ENCODE results near the gene PPP1R26. TPM values are rescaled to one million over a fixed set of nuclear protein-coding genes. Genes with fewer than 3 reads are reported as not detected.

Gene PPP1R26
- polyA plus RNA-seq, 4 donors: 26.4 to 31.7 (median 29.9) TPM

DNA sequence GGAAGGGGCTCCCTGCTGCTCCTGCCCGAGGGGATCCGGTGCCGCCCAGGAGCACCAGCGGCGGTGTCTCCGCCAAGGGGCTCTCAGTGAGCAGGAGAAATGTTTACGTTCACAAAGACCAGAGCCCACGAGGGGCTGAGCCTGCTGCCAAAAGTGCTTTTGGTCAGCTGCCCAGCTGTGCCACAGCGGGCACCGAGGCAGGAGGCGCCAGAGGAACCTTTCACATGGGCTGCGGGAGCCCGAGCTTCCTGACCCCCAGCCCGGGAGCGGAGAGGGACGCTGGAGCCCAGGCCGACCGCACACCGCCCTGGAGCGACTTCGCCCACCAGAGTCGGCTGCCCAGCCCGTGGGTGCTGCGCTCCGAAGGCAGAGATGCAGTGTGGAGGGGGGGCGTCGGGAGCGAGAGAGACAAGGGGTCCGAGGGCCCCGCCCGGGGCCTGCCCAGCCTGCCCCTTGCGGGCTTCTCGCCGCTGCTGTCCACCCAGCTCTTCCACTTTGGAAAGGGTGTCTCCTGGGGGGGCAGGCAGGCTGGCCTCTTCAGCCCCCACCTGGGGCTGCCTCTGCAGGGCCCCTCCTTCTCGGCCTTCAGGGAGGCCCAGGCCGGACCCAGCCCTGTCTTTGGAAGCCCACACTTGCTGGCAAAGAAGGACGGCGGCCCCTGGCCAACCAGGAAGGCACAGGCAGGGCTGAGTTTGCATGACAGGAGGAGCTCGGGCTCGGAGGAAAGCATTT, 7.9 kb downstream of the PPP1R26 start:
- DNase-seq (ENCODE audit: low read depth in 4 of 4, low spot score in 3 of 4): no peak

- DNase-seq (ENCODE audit: low read depth in 4 of 4, low spot score in 3 of 4): no peak
These were observed 8.4 kb downstream of the PPP1R26 start for GRCh38 chr9:135488013-135488330.

GRCh38 chr9:135488527-135488926, 8.9 kb downstream of the PPP1R26 start:
- DNase-seq (ENCODE audit: low read depth in 4 of 4, low spot score in 3 of 4): no peak

DNA sequence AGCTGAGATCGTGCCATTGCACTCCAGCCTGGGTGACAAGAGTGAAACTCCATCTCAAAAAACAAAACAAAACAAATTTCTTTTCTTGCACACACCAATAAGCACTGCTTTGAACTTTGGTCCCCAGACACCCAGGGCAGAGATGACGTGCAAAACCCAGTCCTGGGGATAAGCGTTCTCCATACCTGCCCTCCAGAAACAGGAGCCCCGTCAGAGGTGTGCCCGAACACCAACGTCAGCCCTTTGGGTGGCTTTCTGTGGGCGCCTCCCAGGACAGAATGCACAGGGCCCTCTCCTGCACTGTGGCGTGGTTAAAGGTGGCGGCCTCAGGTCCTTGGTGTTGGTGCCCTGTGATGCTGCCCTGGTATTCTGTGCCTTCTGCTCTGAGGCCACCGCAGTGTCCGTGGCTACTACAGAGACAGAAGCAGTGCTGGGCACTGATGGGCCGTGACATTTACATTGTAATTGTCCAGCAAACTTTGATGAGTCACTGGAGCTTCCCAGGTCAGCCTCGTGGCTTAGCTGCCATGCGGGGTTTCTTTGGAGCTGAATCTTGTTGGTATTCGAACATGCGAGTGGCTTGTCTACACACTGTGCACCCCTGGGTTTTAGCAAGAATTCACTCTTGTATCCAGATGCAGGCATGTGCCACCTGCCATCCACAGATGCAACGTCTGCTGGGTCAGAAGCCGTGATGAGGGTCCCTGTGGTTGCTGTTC, 9.8 kb downstream of the PPP1R26 start:
- DNase-seq (ENCODE audit: low read depth in 4 of 4, low spot score in 3 of 4): no peak

DNA sequence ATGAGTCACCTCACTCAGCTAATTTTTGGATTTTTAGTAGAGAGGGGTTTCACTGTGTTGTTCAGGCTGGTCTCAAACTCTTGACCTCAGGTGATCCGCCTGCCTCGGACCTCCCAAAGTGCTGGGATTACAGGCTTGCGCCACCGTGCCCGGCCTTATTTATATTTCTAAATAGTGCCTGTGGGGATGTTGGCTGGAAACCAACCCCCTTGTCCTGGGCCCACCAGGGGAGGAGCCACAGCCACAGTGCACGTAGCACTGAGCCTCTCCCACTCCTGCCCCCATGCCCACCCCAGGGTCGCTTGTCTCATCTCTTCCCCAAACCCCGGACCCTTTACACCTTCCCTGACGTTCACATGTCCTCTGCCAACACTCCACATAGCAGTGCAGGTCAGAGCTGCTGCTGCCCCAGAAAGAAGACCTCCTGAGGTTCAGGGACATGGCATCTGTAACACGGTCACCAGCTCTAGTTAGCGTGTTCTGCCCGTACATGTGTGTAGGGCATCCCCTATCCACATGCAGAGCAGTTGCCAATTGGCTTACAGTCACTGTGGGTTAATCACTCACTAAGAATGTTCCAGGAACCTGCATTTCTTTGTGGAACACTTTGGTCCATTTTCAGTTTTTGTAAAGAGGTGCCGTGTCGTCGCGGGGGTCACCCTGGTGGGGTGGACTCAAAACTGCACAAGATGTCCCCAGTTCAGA, 10.7 kb downstream of the PPP1R26 start:
- no peak for DNase-seq (ENCODE audit: low read depth in 4 of 4, low spot score in 3 of 4)

DNA sequence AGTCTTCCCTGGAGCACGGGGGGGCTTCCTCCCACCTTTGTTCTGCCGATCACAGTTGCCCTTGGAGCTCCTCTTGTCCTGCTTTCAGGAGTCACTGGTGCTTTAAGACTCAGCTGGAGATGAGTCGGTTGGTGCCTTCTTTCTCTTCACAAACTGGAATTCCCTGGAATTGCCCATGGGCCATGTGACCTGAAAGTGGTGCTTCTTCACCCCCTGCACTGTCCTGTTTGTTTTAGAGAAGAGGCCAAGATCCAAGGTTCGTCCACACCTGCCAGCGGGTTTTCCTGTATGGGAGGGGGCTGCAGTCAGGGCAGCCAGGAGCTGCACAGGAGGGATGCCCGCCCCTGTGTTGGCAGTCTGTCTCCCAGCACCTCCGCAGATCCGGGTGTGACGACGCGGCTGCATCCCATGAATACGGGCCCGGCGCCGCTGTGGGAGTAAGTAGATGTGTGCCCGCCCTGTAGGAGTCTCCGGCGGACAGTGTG, 11.4 kb downstream of the PPP1R26 start:
- no peak for DNase-seq (ENCODE audit: low read depth in 4 of 4, low spot score in 3 of 4)

DNA sequence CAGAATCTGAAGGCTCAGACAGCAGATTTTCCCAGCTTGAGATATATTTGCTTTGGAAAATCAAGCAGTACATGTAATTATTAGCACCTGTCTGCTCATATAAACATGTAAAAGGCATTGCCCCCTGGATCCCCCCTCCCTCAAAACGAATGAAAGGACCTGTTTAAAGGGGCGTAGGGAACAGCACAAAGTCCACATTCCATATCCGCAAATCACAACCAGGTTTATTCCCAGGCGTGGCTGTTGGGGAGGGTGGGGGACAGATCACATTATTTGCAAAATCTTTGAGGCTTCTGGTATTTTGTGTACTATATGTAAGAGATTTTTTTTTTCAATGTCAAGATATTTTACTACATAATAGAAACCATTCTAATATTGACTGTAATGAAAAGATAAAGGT, 12.2 kb downstream of the PPP1R26 start:
- no peak for DNase-seq (ENCODE audit: low read depth in 4 of 4, low spot score in 3 of 4)

- no peak for DNase-seq (ENCODE audit: low read depth in 4 of 4, low spot score in 3 of 4)
These were observed 13.5 kb downstream of the PPP1R26 start for GRCh38 chr9:135492886-135493669.

DNA sequence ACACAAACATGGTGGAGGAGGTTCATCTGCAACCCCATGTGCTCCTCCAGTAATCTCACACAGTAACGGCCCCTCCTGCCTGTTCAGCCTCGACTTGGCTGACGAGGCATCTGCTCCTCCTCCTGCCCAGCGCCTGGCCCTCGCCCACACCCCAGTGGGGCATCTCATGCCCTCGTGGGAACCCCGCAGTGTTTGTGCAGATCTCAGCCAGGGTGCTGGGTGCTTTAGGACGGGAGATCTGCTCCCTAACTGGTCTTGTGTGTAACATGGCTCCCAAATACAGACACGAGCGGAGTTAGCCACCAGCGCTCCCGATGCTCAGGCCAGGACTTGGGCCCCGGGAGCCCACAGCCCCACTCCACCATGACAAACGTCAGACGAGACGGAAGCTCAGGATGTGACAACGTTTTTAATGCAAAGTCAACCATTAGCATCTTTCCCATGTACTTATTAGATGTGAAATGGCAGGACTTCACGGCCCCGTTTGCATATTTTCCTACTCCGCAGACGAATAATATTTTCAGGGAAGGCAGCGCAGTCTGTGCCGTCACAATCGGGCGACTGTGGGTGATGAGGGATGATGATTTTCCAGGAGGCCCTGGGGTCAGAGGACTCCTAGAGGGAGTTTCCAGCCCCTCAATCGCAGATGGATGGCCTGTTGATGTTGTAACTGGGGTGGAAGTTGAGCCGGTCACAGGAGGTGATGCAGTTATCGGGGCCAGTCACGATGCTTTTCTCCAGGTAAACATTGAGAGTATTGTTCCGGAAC, 15.4 kb downstream of the PPP1R26 start:
- DNase-seq (ENCODE audit: low read depth in 4 of 4, low spot score in 3 of 4): no peak

- no peak for DNase-seq (ENCODE audit: low read depth in 4 of 4, low spot score in 3 of 4)
These were observed 19.0 kb downstream of the PPP1R26 start for GRCh38 chr9:135498381-135499126.

DNA sequence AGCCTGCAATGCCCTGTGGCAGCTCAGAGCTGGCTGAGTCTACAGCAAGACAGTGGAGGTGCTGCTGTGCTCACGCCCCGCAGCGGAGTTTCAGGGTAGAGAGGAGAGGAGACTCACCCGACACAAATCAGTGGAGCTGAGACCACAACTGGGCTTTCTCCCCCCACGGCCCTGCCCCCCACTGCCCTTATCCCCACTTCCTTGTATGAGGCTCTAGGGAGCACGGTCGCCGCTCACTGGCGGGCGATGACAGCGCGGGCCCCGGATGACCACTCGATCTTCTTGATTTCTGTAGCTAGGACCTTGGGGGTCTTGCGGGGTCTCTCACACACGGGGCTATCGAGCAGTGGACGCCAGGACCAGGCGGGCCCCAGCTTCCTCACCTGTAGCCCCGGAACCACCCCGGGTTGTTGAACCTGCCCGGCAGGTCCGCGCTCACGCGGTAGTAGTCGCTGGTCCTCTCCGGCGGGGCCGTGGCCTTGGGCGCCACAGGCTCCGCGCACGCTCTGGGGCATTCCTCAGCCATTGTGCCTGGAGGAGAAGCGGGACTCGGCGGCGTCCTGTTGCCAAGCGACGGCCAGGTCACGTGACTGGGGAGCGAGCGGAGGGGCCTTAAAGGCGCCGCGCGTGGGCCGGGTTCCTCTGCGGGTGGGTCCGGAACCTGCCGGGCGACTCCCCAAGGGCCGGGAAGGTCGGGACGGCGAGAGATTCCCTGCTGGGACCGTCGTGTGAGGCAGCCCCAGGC, 19.9 kb downstream of the PPP1R26 start:
- peak in 3 of 4 donors; percentile 80 to 83 (median 82) for DNase-seq (ENCODE audit: low read depth in 4 of 4, low spot score in 3 of 4)

DNA sequence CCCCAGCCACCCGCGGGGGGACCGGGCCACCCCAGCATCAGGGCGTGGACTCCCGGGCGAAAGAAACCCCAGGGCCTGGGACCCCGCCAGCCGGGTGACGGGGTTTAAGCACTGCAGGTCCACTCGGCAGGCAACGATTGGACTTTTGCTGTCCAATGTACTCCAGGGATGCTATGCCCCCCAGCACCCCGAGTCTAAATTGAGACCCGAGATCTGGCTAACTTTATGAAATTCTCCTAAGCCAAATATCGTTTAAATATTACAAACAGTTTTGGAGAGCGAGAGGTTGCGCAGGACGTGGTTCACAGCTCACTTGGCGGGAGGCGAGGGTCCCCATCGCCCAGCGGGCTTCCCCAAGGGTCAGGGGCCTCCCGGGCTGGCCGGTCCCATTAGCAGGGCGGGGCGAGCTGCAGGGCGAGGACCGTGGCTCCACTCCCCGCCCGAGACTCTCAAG, 20.5 kb downstream of the PPP1R26 start:
- DNase-seq (ENCODE audit: low read depth in 4 of 4, low spot score in 3 of 4): no peak

DNA sequence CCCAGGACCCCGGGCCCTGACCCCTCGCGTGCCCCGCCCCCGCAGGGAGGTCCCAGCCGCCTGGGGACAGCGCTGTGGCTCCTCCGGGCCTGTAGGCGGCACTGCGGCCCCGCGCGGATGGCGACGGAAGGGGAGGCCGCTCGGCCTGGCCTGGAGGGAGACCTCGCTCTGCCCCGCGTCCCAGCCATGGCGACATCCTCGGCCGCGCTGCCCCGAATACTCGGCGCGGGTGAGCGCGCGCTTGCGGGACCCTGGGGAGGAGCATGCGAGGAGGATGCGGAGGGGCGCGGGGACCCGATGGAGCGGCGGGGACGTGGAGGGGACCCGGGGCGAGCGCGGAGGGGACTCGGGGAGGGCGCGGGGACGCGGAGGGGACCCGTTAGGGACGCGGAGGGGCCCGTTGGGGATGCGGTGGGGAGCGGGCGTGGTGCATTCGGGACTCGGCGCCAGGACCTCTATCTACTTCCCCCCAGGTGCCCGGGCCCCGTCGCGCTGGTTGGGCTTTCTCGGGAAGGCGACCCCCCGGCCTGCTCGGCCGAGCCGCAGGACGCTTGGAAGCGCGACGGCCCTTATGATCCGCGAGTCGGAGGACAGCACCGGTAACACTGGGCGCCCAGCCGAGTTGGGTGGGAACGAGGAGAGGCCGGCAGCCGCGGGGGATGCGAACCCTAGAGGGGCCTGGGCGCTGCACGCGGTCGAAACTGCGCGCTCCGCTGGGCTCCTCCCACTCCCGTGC, 21.1 kb downstream of the PPP1R26 start, which contains the start of gene MRPS2:
MRPS2 (plus strand) TSS at position 158 of the 736 bp plus-strand sequence; CDS start at position 187, 29 bp downstream.
- peak in 3 of 4 donors; percentile 74 to 83 (median 81) for DNase-seq (ENCODE audit: low read depth in 4 of 4, low spot score in 3 of 4)

GRCh38 chr9:135501261-135502167, 21.9 kb downstream of the PPP1R26 start:
- DNase-seq (ENCODE audit: low read depth in 4 of 4, low spot score in 3 of 4): no peak

DNA sequence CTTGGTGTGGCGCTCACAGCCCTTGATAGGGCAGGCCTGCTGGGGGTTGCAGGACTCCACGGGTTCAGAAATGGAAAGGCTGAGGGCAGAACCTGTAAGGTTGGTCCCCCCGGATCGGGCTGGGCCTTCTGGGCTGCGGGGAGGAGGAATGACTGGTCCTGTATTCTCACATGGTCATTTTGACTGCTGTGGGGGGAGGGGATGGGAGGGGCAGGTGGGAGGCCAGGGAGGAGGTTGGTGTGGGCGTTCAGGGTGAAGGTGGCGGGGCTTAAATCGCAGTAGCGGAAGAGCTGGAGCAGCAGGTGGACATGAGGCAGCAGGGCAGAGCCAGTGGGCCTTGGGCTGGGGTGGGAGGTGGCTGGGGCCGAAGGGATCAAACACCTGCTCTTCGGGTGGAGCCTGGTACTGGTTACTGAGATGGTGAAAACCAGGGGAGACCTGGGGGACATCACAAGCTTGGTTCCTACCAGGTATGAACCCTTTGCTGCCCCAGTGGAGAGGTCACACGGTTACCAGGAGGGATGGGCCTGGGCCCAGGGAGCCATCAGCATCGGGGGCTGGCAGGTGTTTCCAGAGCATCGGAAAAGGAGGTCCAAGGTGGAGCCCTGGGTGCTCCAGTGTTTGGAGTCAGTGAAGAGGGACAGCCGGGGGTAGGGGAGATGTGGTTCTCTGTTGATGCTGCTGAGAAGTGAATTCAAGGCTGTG, 22.7 kb downstream of the PPP1R26 start:
- no peak for DNase-seq (ENCODE audit: low read depth in 4 of 4, low spot score in 3 of 4)

GRCh38 chr9:135502873-135503321, 23.3 kb downstream of the PPP1R26 start:
- no peak for DNase-seq (ENCODE audit: low read depth in 4 of 4, low spot score in 3 of 4)
